Lower lobe of right lung (tissue), 2 donors: ENCODE results near the gene RNASE11. TPM values are rescaled to one million over a fixed set of nuclear protein-coding genes. Genes with fewer than 3 reads are reported as not detected.

Experiments
- ATAC-seq, 2 donors: fragments of 200-7000 bp; cut with Tn5 transposase; one replicate each; pipeline ENCODE4 v1.9.1; 2020 to 2022; ENCODE audit warnings: mild to moderate bottlenecking in 2 of 2, moderate library complexity in 2 of 2
- DNase-seq: peaks from one replicate; pipeline ENCODE4 v3.0.0-alpha.2; 2020
- H3K27ac ChIP-seq: fragments of 200-600 bp; one replicate; pipeline ENCODE4 v1.8.0; 2022
- H3K27me3 ChIP-seq: fragments of 200-600 bp; one replicate; pipeline ENCODE4 v1.8.0; 2022; ENCODE audit warnings: low read depth
- H3K36me3 ChIP-seq: fragments of 200-600 bp; one replicate; pipeline ENCODE4 v1.8.0; 2022; ENCODE audit warnings: mild to moderate bottlenecking
- H3K4me1 ChIP-seq: fragments of 200-600 bp; one replicate; pipeline ENCODE4 v1.8.0; 2022
- H3K4me3 ChIP-seq: fragments of 200-600 bp; one replicate; pipeline ENCODE4 v1.8.0; 2022; ENCODE audit warnings: mild to moderate bottlenecking
- H3K9me3 ChIP-seq: fragments of 200-600 bp; one replicate; pipeline ENCODE4 v1.8.0; 2022
- intact Hi-C: fragments of 100-400 bp; cut with DNase I; formaldehyde crosslinking; loops from one replicate; pipeline ENCODE4 v1.11.0; 2022
- total RNA-seq: library from RNA; stranded (reverse); fragmentation: NEBNext Ultra II Directional; extraction: Animal tissue kit (Norgen Biotek cat#: 25700); gene quantifications from one replicate; pipeline ENCODE4 v1.2.1, GENCODE V29; 2021
- TF ChIP-seq, protein P1 (sequence below): fragments of 200-600 bp; IDR thresholded peaks from one replicate; pipeline ENCODE4 v1.8.0; 2022; ENCODE audit warnings: antibody characterized with exemption, mild to moderate bottlenecking
- donor health status: DM: no; HTN: yes; CAD: no; lungs with severe emphysema.

Gene RNASE11
- total RNA-seq, 1 donor from 2014 or later: not detected

DNA sequence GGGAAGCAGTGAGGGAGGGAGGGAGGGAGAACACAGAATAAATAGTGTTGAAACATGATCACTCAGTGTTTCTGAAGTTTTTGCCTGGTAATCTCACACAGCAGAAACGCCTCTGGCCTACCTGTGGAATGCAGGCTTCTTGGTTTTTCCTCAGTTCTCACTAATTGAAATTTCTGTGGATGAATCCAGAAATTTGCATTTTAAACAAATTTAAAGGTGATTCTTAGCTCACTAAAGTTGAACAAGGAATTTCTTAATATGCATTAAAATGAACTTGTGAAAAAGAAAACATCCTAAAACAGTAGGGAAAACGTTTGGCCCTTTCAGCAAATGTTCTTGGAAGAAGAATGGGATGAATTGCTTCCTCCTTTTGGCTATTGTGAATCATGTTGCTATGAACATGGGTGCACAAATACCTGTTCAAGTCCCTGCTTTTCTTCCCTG, 28.3 kb downstream of the RNASE11 start:
- Histone ChIP-seq H3K27ac (no peak overlapping the region), H3K9me3 (no peaks in the 10 kb centered on the region), H3K4me3 (no peak overlapping the region), H3K36me3 (no peaks in the 10 kb centered on the region), H3K27me3 (no peaks in the 10 kb centered on the region), H3K4me1 (no peaks in the 10 kb centered on the region)
- ATAC-seq (no peak), DNase-seq (no peak)
- TF ChIP-seq, protein P1, sequence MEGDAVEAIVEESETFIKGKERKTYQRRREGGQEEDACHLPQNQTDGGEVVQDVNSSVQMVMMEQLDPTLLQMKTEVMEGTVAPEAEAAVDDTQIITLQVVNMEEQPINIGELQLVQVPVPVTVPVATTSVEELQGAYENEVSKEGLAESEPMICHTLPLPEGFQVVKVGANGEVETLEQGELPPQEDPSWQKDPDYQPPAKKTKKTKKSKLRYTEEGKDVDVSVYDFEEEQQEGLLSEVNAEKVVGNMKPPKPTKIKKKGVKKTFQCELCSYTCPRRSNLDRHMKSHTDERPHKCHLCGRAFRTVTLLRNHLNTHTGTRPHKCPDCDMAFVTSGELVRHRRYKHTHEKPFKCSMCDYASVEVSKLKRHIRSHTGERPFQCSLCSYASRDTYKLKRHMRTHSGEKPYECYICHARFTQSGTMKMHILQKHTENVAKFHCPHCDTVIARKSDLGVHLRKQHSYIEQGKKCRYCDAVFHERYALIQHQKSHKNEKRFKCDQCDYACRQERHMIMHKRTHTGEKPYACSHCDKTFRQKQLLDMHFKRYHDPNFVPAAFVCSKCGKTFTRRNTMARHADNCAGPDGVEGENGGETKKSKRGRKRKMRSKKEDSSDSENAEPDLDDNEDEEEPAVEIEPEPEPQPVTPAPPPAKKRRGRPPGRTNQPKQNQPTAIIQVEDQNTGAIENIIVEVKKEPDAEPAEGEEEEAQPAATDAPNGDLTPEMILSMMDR: no peak
- intact Hi-C loops: no loop called here

DNA sequence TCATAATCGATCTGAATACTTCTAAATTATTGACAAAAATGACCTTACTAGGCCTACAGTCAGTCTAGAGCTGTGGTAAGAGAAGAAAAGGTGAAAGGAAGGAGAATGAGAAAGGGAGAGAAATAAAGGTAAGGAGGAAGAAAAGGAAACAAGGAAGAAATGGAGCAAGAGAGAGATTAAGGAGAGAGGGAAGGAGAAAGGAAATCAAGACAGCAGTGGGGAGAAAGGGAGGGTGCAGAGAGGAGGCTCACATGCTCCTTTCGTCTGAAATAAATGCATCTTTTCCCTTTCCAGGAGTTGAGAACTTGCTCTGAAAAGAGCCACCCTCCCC, 30.6 kb downstream of the RNASE11 start:
- Histone ChIP-seq H3K9me3 (no peaks in the 10 kb centered on the region), H3K27ac (no peak overlapping the region), H3K27me3 (no peaks in the 10 kb centered on the region), H3K4me3 (no peak overlapping the region), H3K4me1 (no peaks in the 10 kb centered on the region), H3K36me3 (no peaks in the 10 kb centered on the region)
- intact Hi-C loops: no loop called here
- TF ChIP-seq, protein P1: no peak
- ATAC-seq (no peak), DNase-seq (no peak)

DNA sequence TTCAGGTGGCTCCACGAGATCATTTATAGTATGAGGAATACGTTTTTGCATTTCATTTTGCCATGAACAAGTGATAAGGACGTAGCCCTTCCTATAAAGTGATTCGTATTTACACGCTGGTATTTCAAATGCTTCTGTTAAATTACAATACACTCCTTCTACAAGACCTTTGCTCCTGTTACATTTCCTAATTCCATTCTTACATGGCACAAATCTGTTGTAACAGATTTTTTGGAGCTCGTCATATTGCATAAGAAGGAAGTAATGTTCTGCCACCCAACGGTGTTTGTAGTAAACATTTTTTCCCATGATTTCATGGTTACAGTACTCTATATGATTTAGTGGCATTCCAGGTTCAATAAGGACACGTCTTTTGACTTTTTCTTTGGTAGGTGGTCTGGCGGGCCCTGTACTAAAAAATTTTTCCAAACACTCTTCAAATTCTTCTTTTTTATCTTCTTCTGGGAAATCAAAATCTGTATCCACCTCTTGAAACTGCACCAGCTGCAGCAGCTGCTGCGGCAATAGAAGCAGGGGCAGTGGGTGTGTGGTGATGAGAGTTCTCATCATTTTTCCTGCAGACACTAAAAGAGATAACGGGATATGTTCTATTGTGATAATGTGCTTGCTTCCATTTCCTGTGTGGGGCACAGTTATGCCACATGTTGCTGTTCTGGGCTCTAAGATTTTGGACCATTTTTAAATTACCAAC, 31.1 kb downstream of the RNASE11 start:
- ATAC-seq (peak; percentile 54 to 56), DNase-seq (no peak)
- Histone ChIP-seq H3K4me3 (no peak overlapping the region), H3K36me3 (no peaks in the 10 kb centered on the region), H3K4me1 (no peaks in the 10 kb centered on the region), H3K9me3 (no peaks in the 10 kb centered on the region), H3K27me3 (no peaks in the 10 kb centered on the region), H3K27ac (peak overlapping the region; percentile 48)
- TF ChIP-seq, protein P1: no peak
- intact Hi-C loops: no loop called here

DNA sequence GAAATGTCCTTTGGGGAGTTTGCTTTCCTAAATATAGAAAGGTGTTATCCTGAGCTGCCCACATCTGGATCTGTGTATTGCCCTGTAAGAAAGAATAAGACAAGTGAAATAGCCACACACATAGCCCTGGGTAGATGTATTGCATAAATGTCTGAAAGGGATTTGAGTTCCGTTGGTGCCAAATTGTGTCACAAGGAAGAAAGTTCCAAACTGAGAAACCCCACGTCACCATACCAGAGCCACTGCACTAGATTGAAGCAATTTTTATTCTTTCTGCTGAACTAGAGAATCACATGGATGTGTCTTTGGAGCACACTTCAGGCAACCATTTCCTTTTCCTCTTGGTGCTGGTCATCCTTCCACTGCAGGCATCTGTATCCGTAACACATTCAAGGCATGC, 32.0 kb downstream of the RNASE11 start:
- Histone ChIP-seq H3K4me3 (no peak overlapping the region), H3K27me3 (no peaks in the 10 kb centered on the region), H3K9me3 (no peaks in the 10 kb centered on the region), H3K27ac (peak overlapping the region; percentile 48), H3K4me1 (no peaks in the 10 kb centered on the region), H3K36me3 (no peaks in the 10 kb centered on the region)
- peak; percentile 66 to 70 for ATAC-seq
- DNase-seq: no peak
- TF ChIP-seq, protein P1: no peak
- intact Hi-C loops: no loop called here

DNA sequence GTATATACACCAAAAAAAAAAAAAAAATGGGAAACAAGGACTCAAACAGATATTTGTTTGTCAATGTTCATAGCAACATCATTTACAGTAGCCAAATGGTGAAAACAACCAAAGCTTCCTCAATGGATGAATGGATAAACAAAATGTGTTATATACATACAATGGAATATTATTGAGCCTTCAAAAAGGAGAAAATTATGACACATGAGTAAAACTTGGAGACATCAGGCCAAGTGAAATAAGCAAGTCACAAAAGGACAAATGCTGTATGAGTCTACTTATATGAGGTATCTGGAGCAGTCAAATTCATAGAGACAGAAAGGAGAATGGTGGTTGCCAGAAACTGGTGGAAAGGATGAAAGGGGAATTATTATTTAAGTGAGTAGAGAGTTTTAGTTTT, 34.8 kb downstream of the RNASE11 start:
- Histone ChIP-seq H3K36me3 (no peaks in the 10 kb centered on the region), H3K27ac (no peak overlapping the region), H3K4me1 (no peaks in the 10 kb centered on the region), H3K4me3 (no peak overlapping the region), H3K9me3 (no peaks in the 10 kb centered on the region), H3K27me3 (no peaks in the 10 kb centered on the region)
- DNase-seq: no peak
- intact Hi-C loops: no loop called here
- TF ChIP-seq, protein P1: no peak
- ATAC-seq: no peak
